Right lobe of liver (tissue), 6 donors: ENCODE measurements around the gene IL25. TPM values are rescaled to one million over a fixed set of nuclear protein-coding genes. Genes with fewer than 3 reads are reported as not detected.

Experiments
- ATAC-seq, 4 donors: fragments of 200-7000 bp; cut with Tn5 transposase; one replicate each; pipeline ENCODE4 v1.9.1; 2020; ENCODE audit warnings: mild to moderate bottlenecking in 4 of 4, moderate library complexity in 4 of 4
- DNase-seq, 3 donors: peaks; one replicate each; pipeline ENCODE4 v3.0.0-alpha.2; 2020
- H3K27ac ChIP-seq, 3 donors: fragments of 200-600 bp; one replicate each; pipeline ENCODE4 v1.8.0; 2022
- H3K27me3 ChIP-seq, 2 donors: fragments of 200-600 bp; one replicate each; pipeline ENCODE4 v1.8.0; 2022
- H3K36me3 ChIP-seq, 4 donors: fragments of 200-600 bp; sonication (generic) in 1 of 4; one replicate each; pipeline versions ENCODE4 v1.5.1 to v1.8.0; 2017 to 2022; ENCODE audit warnings: control low read depth in 1 of 4
- H3K4me1 ChIP-seq, 4 donors: fragments of 200-600 bp; sonication (generic) in 1 of 4; one replicate each; pipeline versions ENCODE4 v1.5.1 to v1.8.0; 2017 to 2022; ENCODE audit warnings: control low read depth in 1 of 4
- H3K4me3 ChIP-seq, 3 donors: fragments of 200-600 bp; one replicate each; pipeline ENCODE4 v1.8.0; 2022
- H3K9me3 ChIP-seq, 4 donors: fragments of 200-600 bp; sonication (generic) in 1 of 4; one replicate each; pipeline versions ENCODE4 v1.5.1 to v1.8.0; 2017 to 2022; ENCODE audit warnings: control low read depth in 1 of 4
- CTCF ChIP-seq, 4 donors: fragments of 200-600 bp in 3 of 4; fragments of 450-650 bp in 1 of 4; IDR thresholded peaks; one replicate each; pipeline versions ENCODE4 v1.5.1 to v1.8.0; 2016 to 2022; ENCODE audit warnings: antibody characterized with exemption in 4 of 4, mild to moderate bottlenecking in 2 of 4
- POLR2A ChIP-seq: fragments of 450-650 bp; IDR thresholded peaks from one replicate; pipeline ENCODE4 v1.6.1; 2017; ENCODE audit warnings: antibody characterized with exemption, mild to moderate bottlenecking
- WGBS: methylation state at CpG from one replicate; pipeline ENCODE4 v1.1.6; 2018; ENCODE audit warnings: low coverage, low lambda C conversion rate; ENCODE audit not compliant: insufficient coverage; ENCODE audit errors: missing lambda C conversion rate; 5-methylcytosine and 5-hydroxymethylcytosine counted together
- intact Hi-C, 2 donors: fragments of 100-400 bp; cut with DNase I; formaldehyde crosslinking; loops; one replicate each; pipeline versions ENCODE4 v1.11.2 to v1.14.1; 2022
- total RNA-seq, 6 experiments: library from RNA; depleted of rRNA in 2 of 6; stranded (reverse); fragments of >200 nt in 2 of 6; fragmentation: NEBNext Ultra II Directional in 3 of 6; extraction: Animal tissue kit (Norgen Biotek cat#: 25700) in 3 of 6; gene quantifications; one replicate each; pipeline versions ENCODE4 v1.1.0 to v1.2.4, GENCODE V29; 2016 to 2023
- donor health status: DM: no; HTN: yes; CAD: no.
- donor health status: DM: no; HTN: no; CAD: no.
- donor health status: DM: no; HTN: no; CAD: no.
- donor health status: DM: no; HTN: yes; CAD: no.
- donor health status: DM: no; HTN: yes; CAD: no.

IL25 gene
- total RNA-seq, 6 experiments from 2014 or later: not detected

- no peak for DNase-seq
- TF ChIP-seq POLR2A (no peak), CTCF (IDR thresholded peaks at IDR 0.05) (no peak)
Measured at GRCh38 chr14:23409966-23410635, 37.5 kb downstream of the IL25 start.

GRCh38 chr14:23411563-23412525 is 39.2 kb downstream of the IL25 start:
- Histone ChIP-seq H3K36me3 (no peaks in the 10 kb centered on the region), H3K27ac (no peak overlapping the region), H3K4me1 (no peaks in the 10 kb centered on the region), H3K9me3 (no peaks in the 10 kb centered on the region), H3K27me3 (no peaks in the 10 kb centered on the region), H3K4me3 (no peak overlapping the region)
- DNase-seq (no peak), ATAC-seq (no peak)
- intact Hi-C loops: no loop called here
- 70% methylated on average over 7 of the region's 14 CpGs for WGBS
- TF ChIP-seq POLR2A (no peak), CTCF (IDR thresholded peaks at IDR 0.05) (no peak)

More at GRCh38 chr14:23409966-23410635, 37.5 kb downstream of the IL25 start:
- 33% methylated on average over 5 of the region's 14 CpGs for WGBS
- no peaks in the 10 kb centered on the region for H3K4me1 ChIP-seq
- no peak overlapping the region for H3K4me3 ChIP-seq
- no peaks in the 10 kb centered on the region for H3K36me3 ChIP-seq
- intact Hi-C loops: no loop called here
- no peak overlapping the region for H3K27ac ChIP-seq
- H3K9me3 ChIP-seq: no peaks in the 10 kb centered on the region
- H3K27me3 ChIP-seq: no peaks in the 10 kb centered on the region
- no peak for ATAC-seq

DNA sequence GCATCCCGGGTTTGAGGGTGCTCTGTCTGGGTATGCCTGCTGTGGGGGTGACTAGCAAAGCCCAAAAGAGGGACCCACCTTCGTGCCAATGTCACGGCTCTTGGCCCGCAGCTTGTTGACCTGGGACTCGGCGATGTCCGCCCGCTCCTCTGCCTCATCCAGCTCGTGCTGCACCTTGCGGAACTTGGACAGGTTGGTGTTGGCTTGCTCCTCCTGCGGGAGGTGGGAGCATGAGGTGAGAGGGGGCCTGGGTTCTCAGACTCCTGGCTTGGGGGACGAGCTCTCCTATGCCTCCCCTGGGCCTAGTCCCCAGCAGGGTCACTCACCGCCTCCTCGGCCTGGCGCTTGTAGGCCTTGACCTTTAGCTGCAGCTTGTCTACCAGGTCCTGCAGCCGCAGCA is 41.1 kb downstream of the IL25 start:
- H3K4me3 ChIP-seq: no peak overlapping the region
- H3K36me3 ChIP-seq: no peaks in the 10 kb centered on the region
- H3K4me1 ChIP-seq: no peaks in the 10 kb centered on the region
- no peak overlapping the region for H3K27ac ChIP-seq
- TF ChIP-seq POLR2A (no peak), CTCF (IDR thresholded peaks at IDR 0.05) (no peak)
- H3K9me3 ChIP-seq: no peaks in the 10 kb centered on the region
- no peaks in the 10 kb centered on the region for H3K27me3 ChIP-seq
- 69% methylated on average over 3 of the region's 16 CpGs for WGBS
- intact Hi-C loops: no loop called here
- ATAC-seq (no peak), DNase-seq (no peak)

DNA sequence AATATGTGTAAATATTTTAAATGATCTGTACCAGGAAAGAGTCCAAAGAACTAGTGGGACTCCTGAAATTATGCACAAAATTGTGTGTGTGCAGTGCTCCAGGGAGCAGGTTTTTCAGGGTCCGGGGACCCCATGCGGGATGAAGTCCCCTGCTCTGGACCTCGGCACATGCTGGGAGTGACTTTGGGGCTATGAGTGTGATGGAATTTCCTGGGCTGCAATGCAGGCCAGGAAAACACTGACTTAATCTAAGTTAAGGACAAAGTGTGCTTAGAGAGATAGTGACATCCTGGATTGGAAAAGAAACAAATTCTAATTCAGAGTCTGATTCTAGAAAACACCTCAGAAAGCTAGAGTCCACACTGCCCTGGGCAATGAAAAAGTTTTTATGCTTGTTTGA is 41.6 kb downstream of the IL25 start:
- WGBS: 39% methylated on average over 3 of the region's 3 CpGs
- Histone ChIP-seq H3K4me3 (no peak overlapping the region), H3K27ac (no peak overlapping the region), H3K4me1 (no peaks in the 10 kb centered on the region), H3K27me3 (no peaks in the 10 kb centered on the region), H3K9me3 (no peaks in the 10 kb centered on the region), H3K36me3 (no peaks in the 10 kb centered on the region)
- TF ChIP-seq POLR2A: no peak
- TF ChIP-seq CTCF (IDR thresholded peaks at IDR 0.05): no peak
- peak in 2 of 4 donors; percentile 30 to 57 for ATAC-seq
- DNase-seq: no peak
- intact Hi-C loops: no loop called here
